ENCODE results near the gene GARRE1. TPM values are rescaled to one million over a fixed set of nuclear protein-coding genes. Genes with fewer than 3 reads are reported as not detected.

The GARRE1 gene
- total RNA-seq, 2 experiments from 2014 or later = 7.2 to 8.1 TPM

GRCh38 chr19:34269081-34269480 lies 14.7 kb downstream of the GARRE1 start:
- peaks cover 51% of the 10 kb centered on the region for H3K4me1 Mint-ChIP-seq (ENCODE audit: low read depth)
- H3K27me3 Mint-ChIP-seq = no peaks in the 10 kb centered on the region
- peaks cover 1% of the 10 kb centered on the region for H3K36me3 Mint-ChIP-seq (ENCODE audit: low read depth)
- no peaks in the 10 kb centered on the region for H3K9me3 Mint-ChIP-seq
- intact Hi-C loops (cut with micrococcal nuclease) = no loop called here
- DNase-seq (no peak), ATAC-seq (no peak)
- H3K27ac Mint-ChIP-seq = peak overlapping the region; percentile 50
- no peak for TF ChIP-seq CTCF (IDR thresholded peaks at IDR 0.05)
- ChIA-PET POLR2A (interaction anchor here (1.6 to 2.1 kb wide), 2 partner anchors 19 kb away, joined by 3 to 6 read pairs; no protein-coding TSS in a partner anchor), CTCF (interaction anchor here (1.0 to 2.0 kb wide), 4 partner anchors 10 to 78 kb away, joined by 3 to 14 read pairs (median 8); no protein-coding TSS in a partner anchor)
- no peak overlapping the region for H3K4me3 Mint-ChIP-seq

GRCh38 chr19:34269489-34269888 lies 15.1 kb downstream of the GARRE1 start:
- H3K4me1 Mint-ChIP-seq (ENCODE audit: low read depth) = peaks cover 54% of the 10 kb centered on the region
- H3K27me3 Mint-ChIP-seq = no peaks in the 10 kb centered on the region
- no peaks in the 10 kb centered on the region for H3K9me3 Mint-ChIP-seq
- ATAC-seq = no peak
- TF ChIP-seq CTCF (IDR thresholded peaks at IDR 0.05) = no peak
- ChIA-PET CTCF (interaction anchor here (1.0 to 2.0 kb wide), 4 partner anchors 10 to 77 kb away, joined by 3 to 14 read pairs (median 8); no protein-coding TSS in a partner anchor), POLR2A (interaction anchor here (1.3 to 2.1 kb wide), 3 partner anchors 14 to 20 kb away, joined by 3 to 6 read pairs (median 4); no protein-coding TSS in a partner anchor)
- intact Hi-C loops (cut with micrococcal nuclease) = no loop called here
- DNase-seq = no peak
- H3K36me3 Mint-ChIP-seq (ENCODE audit: low read depth) = peaks cover 1% of the 10 kb centered on the region
- H3K27ac Mint-ChIP-seq = peak overlapping the region; percentile 88
- H3K4me3 Mint-ChIP-seq = peak overlapping the region; percentile 45

- H3K36me3 Mint-ChIP-seq (ENCODE audit: low read depth) = peaks cover 1% of the 10 kb centered on the region
- DNase-seq (peak; percentile 77), ATAC-seq (peak; percentile 90)
- TF ChIP-seq CTCF (IDR thresholded peaks at IDR 0.05) = no peak
- POLR2A ChIA-PET = interaction anchor here (1.3 to 2.1 kb wide), 3 partner anchors 15 to 20 kb away, joined by 3 to 6 read pairs (median 4); no protein-coding TSS in a partner anchor
- H3K9me3 Mint-ChIP-seq = no peaks in the 10 kb centered on the region
- intact Hi-C loops (cut with micrococcal nuclease) = no loop called here
- H3K27ac Mint-ChIP-seq = peak overlapping the region; percentile 88
- no peaks in the 10 kb centered on the region for H3K27me3 Mint-ChIP-seq
- CTCF ChIA-PET = interaction anchor here (0.7 to 2.0 kb wide), 5 partner anchors 11 to 81 kb away, joined by 3 to 14 read pairs (median 8); no protein-coding TSS in a partner anchor
- H3K4me1 Mint-ChIP-seq (ENCODE audit: low read depth) = peaks cover 54% of the 10 kb centered on the region
- peak overlapping the region; percentile 45 for H3K4me3 Mint-ChIP-seq
Measured at GRCh38 chr19:34269968-34270621, 15.7 kb downstream of the GARRE1 start.

GRCh38 chr19:34273121-34273520 lies 18.8 kb downstream of the GARRE1 start:
- Mint-ChIP-seq H3K9me3 (no peaks in the 10 kb centered on the region), H3K4me1 (ENCODE audit: low read depth) (peaks cover 57% of the 10 kb centered on the region), H3K36me3 (ENCODE audit: low read depth) (peaks cover 1% of the 10 kb centered on the region), H3K27ac (no peak overlapping the region), H3K27me3 (no peaks in the 10 kb centered on the region), H3K4me3 (no peak overlapping the region)
- ATAC-seq (no peak), DNase-seq (no peak)
- ChIA-PET POLR2A (interaction anchor here (0.6 kb wide), 1 partner anchor 11 kb away, joined by 3 read pairs; no protein-coding TSS in a partner anchor), CTCF (interaction anchor here (1.3 to 2.2 kb wide), 4 partner anchors 15 to 73 kb away, joined by 3 to 7 read pairs (median 6); no protein-coding TSS in a partner anchor)
- intact Hi-C loops (cut with micrococcal nuclease) = no loop called here
- no peak for TF ChIP-seq CTCF (IDR thresholded peaks at IDR 0.05)

- ATAC-seq (no peak), DNase-seq (no peak)
- Mint-ChIP-seq H3K27me3 (no peaks in the 10 kb centered on the region), H3K9me3 (no peaks in the 10 kb centered on the region), H3K4me3 (no peak overlapping the region), H3K27ac (peak overlapping the region; percentile 1), H3K36me3 (ENCODE audit: low read depth) (peaks cover 1% of the 10 kb centered on the region), H3K4me1 (ENCODE audit: low read depth) (peaks cover 51% of the 10 kb centered on the region)
- intact Hi-C loops (cut with micrococcal nuclease) = no loop called here
- ChIA-PET CTCF (interaction anchor here (1.7 to 1.9 kb wide), 2 partner anchors 14 to 53 kb away, joined by 5 to 7 read pairs; no protein-coding TSS in a partner anchor), POLR2A (no interaction called here)
- TF ChIP-seq CTCF (IDR thresholded peaks at IDR 0.05) = no peak
Measured at GRCh38 chr19:34274284-34274826, 20.0 kb downstream of the GARRE1 start.
